ENCODE results near the gene SREK1.
"Not testable (repeated sequence)": the region's sequence is repeated elsewhere in the genome, so short reads cannot be mapped to it uniquely, and the experiment has no call there.

The SREK1 gene

DNA sequence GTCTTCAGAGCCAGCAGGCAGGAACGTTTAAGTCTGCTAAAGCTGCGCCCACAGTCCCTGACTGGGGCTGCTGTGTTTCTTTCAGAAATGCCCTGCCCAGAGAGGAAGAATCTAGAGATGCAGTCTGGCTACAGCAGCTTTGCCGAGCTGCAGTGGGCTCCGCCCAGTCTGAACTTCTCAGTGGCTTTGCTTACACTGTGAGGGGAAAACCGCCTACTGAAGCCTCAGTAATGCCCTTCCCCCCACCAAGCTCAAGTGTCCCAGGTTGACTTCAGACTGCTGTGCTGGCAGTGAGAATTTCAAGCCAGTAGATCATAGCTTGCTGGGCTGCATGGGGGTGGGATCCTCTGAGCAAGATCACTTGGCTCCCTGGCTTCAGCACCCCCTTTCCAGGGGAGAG is 78.4 kb downstream of the SREK1 start:
- DNase-seq (ENCODE audit: low read depth in 3 of 3, low spot score in 1 of 3), result no peak

DNA sequence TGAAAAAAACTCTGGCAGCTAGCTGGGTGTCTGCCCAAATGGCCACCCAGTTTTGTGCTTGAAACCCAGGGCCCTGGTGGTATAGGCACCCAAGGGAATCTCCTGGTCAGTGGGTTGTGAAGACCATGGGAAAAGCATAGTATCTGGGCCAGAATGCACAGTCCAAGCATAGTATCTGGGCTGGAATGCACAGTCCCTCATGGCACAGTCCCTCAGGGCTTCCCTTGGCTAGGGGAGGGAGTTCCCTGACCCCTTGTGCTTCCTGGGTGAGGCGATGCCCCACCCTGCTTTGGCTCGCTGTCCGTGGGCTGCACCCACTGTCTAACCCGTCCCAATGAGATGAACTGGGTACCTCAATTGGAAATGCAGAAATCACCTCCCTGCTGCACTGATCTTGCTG is 78.8 kb downstream of the SREK1 start:
- not testable (repeated sequence) for DNase-seq (ENCODE audit: low read depth in 3 of 3, low spot score in 1 of 3)

- DNase-seq (ENCODE audit: low read depth in 3 of 3, low spot score in 1 of 3), result no peak
Measured at GRCh38 chr5:66223637-66224036, 79.5 kb downstream of the SREK1 start.

- no peak for DNase-seq (ENCODE audit: low read depth in 3 of 3, low spot score in 1 of 3)
Measured at GRCh38 chr5:66224274-66224673, 80.2 kb downstream of the SREK1 start.

GRCh38 chr5:66224773-66225553 is 80.9 kb downstream of the SREK1 start:
- no peak for DNase-seq (ENCODE audit: low read depth in 3 of 3, low spot score in 1 of 3)

GRCh38 chr5:66230551-66230950 is 86.5 kb downstream of the SREK1 start:
- DNase-seq (ENCODE audit: low read depth in 3 of 3, low spot score in 1 of 3), result no peak

DNA sequence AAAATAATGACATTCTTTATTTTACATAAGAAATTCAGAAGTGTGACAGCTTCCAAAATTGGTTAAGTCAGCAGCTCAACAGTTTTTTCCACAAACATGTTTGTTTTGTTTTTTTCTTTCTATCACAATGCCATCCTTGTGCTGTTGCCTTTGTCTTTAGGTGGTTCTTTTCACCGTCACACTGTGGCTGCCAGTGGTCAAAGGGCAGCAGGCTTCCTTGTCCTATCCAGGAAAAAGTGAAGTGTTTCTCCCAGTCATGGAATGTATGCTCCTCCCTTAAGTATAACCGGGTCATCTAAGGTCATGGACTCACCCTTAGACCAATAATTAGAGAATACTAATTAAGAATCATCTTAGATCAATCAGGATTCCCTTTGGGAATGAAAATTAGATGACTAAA is 87.4 kb downstream of the SREK1 start:
- DNase-seq (ENCODE audit: low read depth in 3 of 3, low spot score in 1 of 3), result no peak

- DNase-seq (ENCODE audit: low read depth in 3 of 3, low spot score in 1 of 3), result no peak
Measured at GRCh38 chr5:66232275-66232674, 88.2 kb downstream of the SREK1 start.

GRCh38 chr5:66232706-66233445 is 88.8 kb downstream of the SREK1 start:
- no peak for DNase-seq (ENCODE audit: low read depth in 3 of 3, low spot score in 1 of 3)
